GM08714 (cell line): ENCODE data around the gene RASGEF1C.

Source experiments
- H3K4me3 ChIP-seq: fragments of 200-500 bp; sonication (Bioruptor generic); 2 replicates; pipeline ENCODE4 v1.5.1; 2014; ENCODE audit warnings: mild to moderate bottlenecking, low read length, inconsistent platforms
- ZNF274 ChIP-seq: IDR thresholded peaks from 2 replicates; pipeline ENCODE4 v1.6.1; 2012; ENCODE audit warnings: mild to moderate bottlenecking, low read depth, low read length

RASGEF1C gene

DNA sequence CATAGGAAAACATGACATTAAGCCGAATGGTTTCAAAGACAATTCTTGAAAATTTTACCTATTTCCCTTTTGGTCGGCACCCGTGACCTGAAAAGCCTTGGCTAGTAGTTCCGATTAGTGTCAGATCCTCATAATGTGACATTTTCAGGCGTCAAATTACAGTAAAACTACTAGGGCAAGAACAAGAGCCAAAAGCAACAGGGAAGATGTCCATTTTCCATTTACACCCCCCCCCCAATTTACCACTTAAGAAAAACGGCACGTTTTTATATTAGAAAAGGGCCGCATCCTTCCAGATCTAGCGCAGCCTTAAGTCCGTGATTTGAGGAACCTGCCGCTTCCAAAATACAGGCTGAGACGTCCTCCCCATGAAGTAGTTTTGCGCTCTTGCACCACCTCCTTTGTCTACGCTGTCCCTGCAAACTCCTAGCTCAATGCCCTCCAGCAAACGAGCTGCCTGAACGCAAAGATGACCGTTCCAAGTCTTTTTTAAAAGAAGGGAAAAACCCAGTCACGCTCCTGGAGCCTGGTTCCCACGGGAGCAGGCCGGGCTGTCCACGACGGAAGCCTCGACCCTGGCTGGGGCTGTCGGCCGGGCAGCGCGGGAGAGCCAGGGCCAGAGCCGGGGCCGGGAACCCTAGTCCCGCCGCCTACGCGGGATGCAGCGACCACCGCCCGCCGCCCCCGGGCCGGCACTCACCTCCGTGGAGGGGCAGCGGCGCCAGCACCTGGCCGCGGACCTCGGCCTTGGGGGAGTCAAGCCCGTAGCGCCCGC lies 138.1 kb downstream of the RASGEF1C start:
- H3K4me3 ChIP-seq: peak overlapping the region; percentile 19
- no peak for TF ChIP-seq ZNF274

DNA sequence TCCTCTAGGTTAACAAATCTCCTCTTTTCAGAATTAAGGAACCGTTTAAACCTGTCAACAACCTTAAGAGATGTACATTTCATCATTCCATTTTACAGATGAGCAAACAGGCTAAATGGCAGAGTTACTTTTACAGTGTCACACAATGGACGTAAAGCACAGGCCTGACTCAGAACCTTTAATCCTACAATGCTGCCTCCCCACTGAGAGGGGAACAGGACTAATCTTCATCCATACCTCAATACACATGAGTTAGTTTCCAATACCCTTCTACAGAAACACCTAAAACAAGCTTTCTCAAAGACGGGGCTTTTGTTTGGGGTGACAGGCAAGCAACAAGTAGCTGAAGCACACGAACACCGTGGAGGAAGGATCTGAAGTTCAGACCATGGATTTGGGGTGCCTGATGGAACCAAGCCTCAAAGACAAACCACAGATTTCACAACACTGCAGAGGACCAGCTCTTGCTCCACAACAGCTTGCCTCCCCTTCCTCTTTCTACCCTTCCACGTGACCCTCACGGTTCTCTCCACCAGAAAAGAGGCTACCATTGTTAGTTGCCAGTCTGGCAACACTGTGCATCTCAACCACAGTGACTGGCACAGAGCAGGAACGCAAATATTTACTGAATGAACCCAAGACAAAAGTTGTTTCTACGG lies 139.3 kb downstream of the RASGEF1C start:
- H3K4me3 ChIP-seq: peak overlapping the region; percentile 9
- TF ChIP-seq ZNF274: no peak

DNA sequence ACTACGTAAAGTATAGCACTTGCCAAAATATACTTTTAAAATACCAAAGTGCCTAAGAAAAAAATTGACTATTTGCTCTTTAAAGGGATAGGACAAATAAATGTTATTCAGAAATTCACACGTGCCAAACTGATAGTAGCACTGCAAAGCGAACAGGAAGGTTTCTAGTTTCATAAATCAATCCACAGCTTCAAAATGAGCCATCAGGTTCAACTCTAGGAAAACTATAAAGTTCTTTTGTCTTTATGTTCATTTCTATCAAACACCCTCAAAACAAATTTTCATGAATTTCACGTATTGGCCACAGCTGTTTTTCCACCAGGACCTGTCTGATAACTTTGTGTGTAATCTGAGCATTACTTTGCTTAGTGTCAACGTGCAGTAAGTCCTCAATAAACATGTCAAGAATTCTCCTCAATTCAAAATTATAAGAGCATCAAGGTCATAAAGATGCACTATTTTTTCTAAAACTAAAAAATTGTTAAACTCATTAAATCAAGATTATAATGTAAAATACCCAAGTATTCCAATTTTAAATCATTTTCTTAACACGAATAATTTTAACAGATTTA lies 140.4 kb downstream of the RASGEF1C start:
- H3K4me3 ChIP-seq: no peak overlapping the region
- TF ChIP-seq ZNF274: no peak

DNA sequence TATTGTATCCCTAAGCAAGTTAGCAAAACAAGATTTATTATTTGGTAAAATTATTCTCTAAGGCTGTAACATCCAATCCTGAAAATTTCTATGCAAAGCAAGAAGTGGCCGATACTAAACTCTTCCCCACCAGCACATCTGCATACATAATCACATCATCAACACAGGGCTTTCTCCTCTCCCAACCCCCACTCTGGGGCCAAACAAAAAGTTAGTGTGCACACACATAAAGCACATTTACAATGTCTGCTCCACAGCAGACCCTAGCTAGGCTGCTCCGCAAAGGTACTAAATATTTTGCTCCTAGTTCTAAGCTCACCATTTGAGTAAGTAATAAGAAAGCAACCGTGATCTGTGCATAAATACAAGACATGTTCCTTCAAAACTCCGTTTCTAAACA lies 141.0 kb downstream of the RASGEF1C start:
- TF ChIP-seq ZNF274: no peak
- no peak overlapping the region for H3K4me3 ChIP-seq

DNA sequence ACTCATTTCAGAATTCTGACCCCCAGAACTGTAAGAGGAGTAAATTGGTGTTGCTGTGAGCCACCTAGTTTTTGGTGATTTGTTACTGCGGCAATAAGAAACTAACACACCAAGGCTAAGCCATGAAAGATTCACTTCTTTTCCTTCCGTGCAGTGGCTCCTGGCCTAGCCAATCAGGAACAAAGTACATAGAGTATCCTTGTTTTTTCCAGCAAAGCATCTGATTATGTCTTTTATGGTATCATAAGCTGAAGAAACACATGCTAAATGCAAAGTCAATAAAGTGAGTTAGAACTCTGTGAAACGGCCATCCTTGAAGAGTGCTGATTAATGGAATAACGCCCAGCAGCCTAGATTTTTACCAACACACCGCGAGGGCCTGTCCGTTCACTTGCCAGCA lies 148.8 kb downstream of the RASGEF1C start:
- H3K4me3 ChIP-seq: no peak overlapping the region
- TF ChIP-seq ZNF274: no peak

DNA sequence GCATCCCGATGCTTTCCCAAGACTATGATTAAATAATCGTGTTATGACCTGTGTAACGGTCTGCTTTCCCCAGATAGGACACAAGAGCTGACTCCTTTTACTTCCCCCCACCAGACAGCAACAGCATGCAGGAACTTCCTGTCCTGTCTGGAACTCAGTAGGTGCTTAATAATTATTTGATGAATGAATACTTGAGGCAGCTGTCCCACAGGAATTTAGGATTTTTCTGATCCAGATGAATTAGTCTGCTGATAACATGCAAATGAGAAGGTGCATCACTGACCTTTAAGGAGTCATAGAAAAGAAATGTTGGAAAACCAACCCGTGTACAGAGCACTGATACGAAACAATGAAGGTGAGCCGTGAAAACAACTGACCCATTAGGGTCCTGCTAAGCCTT lies 149.7 kb downstream of the RASGEF1C start:
- TF ChIP-seq ZNF274: no peak
- no peak overlapping the region for H3K4me3 ChIP-seq

DNA sequence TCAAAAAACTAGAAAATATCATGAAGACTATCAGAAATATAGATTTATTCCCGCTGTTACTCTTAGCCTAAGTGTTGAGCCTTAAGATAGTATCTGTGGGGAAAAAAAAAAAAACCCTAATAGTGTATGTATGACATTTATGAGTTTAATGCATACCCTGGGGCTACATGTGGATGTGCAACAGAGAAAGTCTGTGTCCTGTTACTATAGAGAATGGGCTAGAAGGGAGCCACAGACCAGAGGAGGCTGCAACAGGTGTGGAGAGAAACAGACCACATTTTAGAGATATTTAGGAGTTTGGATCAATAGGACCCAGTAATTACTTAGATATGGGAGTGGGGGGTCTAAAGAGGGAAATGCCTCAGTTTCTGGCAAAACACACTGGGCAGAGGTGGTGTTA lies 152.9 kb downstream of the RASGEF1C start:
- no peak for TF ChIP-seq ZNF274

DNA sequence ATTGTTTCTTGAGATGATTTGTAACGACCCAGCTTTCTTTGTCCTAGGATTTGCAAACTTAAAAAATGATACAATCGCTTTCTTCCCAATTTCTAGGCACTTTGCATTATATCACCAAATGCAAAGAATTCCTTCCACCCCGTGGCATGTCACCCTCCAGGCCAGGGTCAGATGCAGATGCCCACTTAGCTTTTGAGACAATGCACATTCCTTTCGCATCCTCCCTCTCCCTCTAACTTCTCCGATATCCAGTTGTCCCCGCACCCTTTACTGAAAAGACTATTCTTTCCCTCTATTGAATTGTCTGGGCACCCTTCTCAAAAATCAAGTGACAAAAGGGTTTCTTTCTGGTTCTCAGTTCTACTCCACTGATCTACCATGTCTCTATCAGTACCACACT lies 154.8 kb downstream of the RASGEF1C start:
- H3K4me3 ChIP-seq: no peak overlapping the region
- TF ChIP-seq ZNF274: no peak

More for the DNA sequence above, 152.9 kb downstream of the RASGEF1C start:
- no peak overlapping the region for H3K4me3 ChIP-seq

DNA sequence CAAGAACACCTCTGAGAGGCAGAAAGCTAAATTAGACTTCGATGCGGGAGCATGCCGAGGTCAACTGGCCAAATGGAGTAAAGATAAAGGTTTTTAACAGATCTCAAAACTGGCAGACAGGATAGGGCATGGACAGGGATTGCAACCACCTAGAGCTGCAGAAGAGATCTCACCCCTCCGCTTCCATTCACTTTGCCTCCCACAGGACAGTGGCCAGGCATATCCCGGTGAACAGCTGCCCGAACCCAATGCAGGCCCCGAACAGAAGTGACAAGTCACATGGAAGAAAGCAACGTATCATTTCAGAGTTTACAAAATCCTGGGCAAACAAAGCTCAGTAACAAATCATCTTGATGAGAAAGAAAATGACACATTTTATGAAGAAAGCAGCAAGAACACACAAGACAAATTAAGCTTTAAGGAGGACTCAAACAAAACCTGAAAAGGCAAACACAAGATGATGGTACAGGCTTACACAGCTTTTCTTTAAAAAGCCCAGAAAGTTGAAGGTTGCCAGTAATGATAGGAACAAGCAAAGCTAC lies 155.9 kb downstream of the RASGEF1C start:
- no peak for TF ChIP-seq ZNF274
- H3K4me3 ChIP-seq: no peak overlapping the region

DNA sequence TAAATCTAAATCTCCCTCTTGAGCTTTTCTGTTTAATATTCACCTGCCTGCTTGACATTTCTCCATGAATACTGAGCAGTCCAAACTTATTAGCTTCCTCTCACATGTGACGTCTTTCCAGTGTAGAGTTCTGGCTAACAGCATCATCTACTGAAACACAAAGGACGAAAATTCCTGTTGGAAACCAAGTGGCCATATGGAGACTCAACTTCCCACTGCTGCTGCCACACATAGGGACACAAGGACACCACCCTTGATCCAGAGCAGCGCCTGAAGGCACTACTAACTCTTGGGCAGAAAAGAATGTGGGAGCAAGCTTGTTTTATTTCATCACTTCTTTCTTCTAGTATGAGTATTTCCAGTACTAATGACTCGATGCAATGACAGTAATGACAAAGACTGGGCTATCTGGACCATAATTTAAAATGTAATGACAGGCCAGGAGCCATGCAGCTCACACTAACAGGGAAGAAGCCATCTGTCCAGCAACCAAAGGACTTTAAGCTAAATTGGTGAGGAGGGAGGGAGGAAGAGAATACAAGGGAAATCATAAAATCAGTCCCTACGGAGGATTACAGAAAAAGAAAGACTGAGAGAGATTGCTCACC lies 156.7 kb downstream of the RASGEF1C start:
- no peak overlapping the region for H3K4me3 ChIP-seq
- no peak for TF ChIP-seq ZNF274
